IPS-15b (cell line): ENCODE data around the gene EPHA5.

Source experiments
- H3K27me3 ChIP-seq: one replicate; pipeline ENCODE4 v1.6.1; 2013; ENCODE audit warnings: low read length; ENCODE audit not compliant: control insufficient read depth, insufficient read depth
- H3K36me3 ChIP-seq: one replicate; pipeline ENCODE4 v1.6.1; 2013; ENCODE audit warnings: low read length; ENCODE audit not compliant: control insufficient read depth, insufficient read depth
- H3K4me1 ChIP-seq: one replicate; pipeline ENCODE4 v1.6.1; 2013; ENCODE audit warnings: mild to moderate bottlenecking, low read length; ENCODE audit not compliant: control insufficient read depth, insufficient read depth
- H3K4me3 ChIP-seq: one replicate; pipeline ENCODE4 v1.5.1; 2013; ENCODE audit warnings: low read depth, low read length
- H3K9ac ChIP-seq: one replicate; pipeline ENCODE4 v1.6.1; 2013; ENCODE audit warnings: low read depth, mild to moderate bottlenecking, low read length
- H3K9me3 ChIP-seq: one replicate; pipeline ENCODE4 v1.6.1; 2013; ENCODE audit warnings: mild to moderate bottlenecking, low read length; ENCODE audit not compliant: control insufficient read depth, insufficient read depth

Gene EPHA5

GRCh38 chr4:65617416-65617815 is 52.9 kb downstream of the EPHA5 start:
- H3K27me3 ChIP-seq, result no peaks in the 10 kb centered on the region
- H3K36me3 ChIP-seq, result no peaks in the 10 kb centered on the region
- no peaks in the 10 kb centered on the region for H3K4me1 ChIP-seq
- no peak overlapping the region for H3K9ac ChIP-seq
- no peak overlapping the region for H3K4me3 ChIP-seq
- no peaks in the 10 kb centered on the region for H3K9me3 ChIP-seq

GRCh38 chr4:65604515-65604914 is 65.8 kb downstream of the EPHA5 start:
- Histone ChIP-seq H3K4me3 (no peak overlapping the region), H3K9ac (no peak overlapping the region), H3K27me3 (no peaks in the 10 kb centered on the region), H3K36me3 (no peaks in the 10 kb centered on the region), H3K4me1 (no peaks in the 10 kb centered on the region), H3K9me3 (no peaks in the 10 kb centered on the region)

GRCh38 chr4:65600656-65601055 is 69.6 kb downstream of the EPHA5 start:
- Histone ChIP-seq H3K36me3 (no peaks in the 10 kb centered on the region), H3K4me3 (no peak overlapping the region), H3K9ac (no peak overlapping the region), H3K4me1 (no peaks in the 10 kb centered on the region), H3K27me3 (no peaks in the 10 kb centered on the region), H3K9me3 (no peaks in the 10 kb centered on the region)

GRCh38 chr4:65599340-65599739 is 70.9 kb downstream of the EPHA5 start:
- H3K27me3 ChIP-seq, result no peaks in the 10 kb centered on the region
- no peaks in the 10 kb centered on the region for H3K36me3 ChIP-seq
- H3K9ac ChIP-seq, result no peak overlapping the region

GRCh38 chr4:65597697-65598096 is 72.6 kb downstream of the EPHA5 start:
- Histone ChIP-seq H3K27me3 (no peaks in the 10 kb centered on the region), H3K4me3 (no peak overlapping the region), H3K4me1 (no peaks in the 10 kb centered on the region), H3K36me3 (no peaks in the 10 kb centered on the region), H3K9ac (no peak overlapping the region), H3K9me3 (no peaks in the 10 kb centered on the region)

More at GRCh38 chr4:65599340-65599739, 70.9 kb downstream of the EPHA5 start:
- H3K9me3 ChIP-seq, result no peaks in the 10 kb centered on the region
- H3K4me1 ChIP-seq, result no peaks in the 10 kb centered on the region
- no peak overlapping the region for H3K4me3 ChIP-seq

- Histone ChIP-seq H3K9ac (no peak overlapping the region), H3K36me3 (no peaks in the 10 kb centered on the region), H3K9me3 (no peaks in the 10 kb centered on the region), H3K4me1 (peaks cover 9% of the 10 kb centered on the region), H3K27me3 (no peaks in the 10 kb centered on the region), H3K4me3 (no peak overlapping the region)
Measured at GRCh38 chr4:65592089-65592488, 78.2 kb downstream of the EPHA5 start.

- Histone ChIP-seq H3K27me3 (no peaks in the 10 kb centered on the region), H3K4me3 (no peak overlapping the region), H3K9ac (no peak overlapping the region), H3K4me1 (peaks cover 9% of the 10 kb centered on the region), H3K9me3 (no peaks in the 10 kb centered on the region), H3K36me3 (no peaks in the 10 kb centered on the region)
Measured at GRCh38 chr4:65589921-65590320, 80.4 kb downstream of the EPHA5 start.

- H3K4me1 ChIP-seq, result peaks cover 9% of the 10 kb centered on the region
- H3K36me3 ChIP-seq, result no peaks in the 10 kb centered on the region
- no peak overlapping the region for H3K4me3 ChIP-seq
- H3K27me3 ChIP-seq, result no peaks in the 10 kb centered on the region
- H3K9ac ChIP-seq, result no peak overlapping the region
- no peaks in the 10 kb centered on the region for H3K9me3 ChIP-seq
Measured at GRCh38 chr4:65589331-65589730, 81.0 kb downstream of the EPHA5 start.

GRCh38 chr4:65580551-65580950 is 89.7 kb downstream of the EPHA5 start:
- Histone ChIP-seq H3K27me3 (no peaks in the 10 kb centered on the region), H3K36me3 (no peaks in the 10 kb centered on the region), H3K4me1 (peaks cover 4% of the 10 kb centered on the region), H3K9me3 (no peaks in the 10 kb centered on the region), H3K9ac (no peak overlapping the region), H3K4me3 (no peak overlapping the region)

GRCh38 chr4:65566473-65566872 is 103.8 kb downstream of the EPHA5 start:
- no peak overlapping the region for H3K9ac ChIP-seq

GRCh38 chr4:65561164-65561563 is 109.1 kb downstream of the EPHA5 start:
- no peaks in the 10 kb centered on the region for H3K9me3 ChIP-seq
- H3K4me3 ChIP-seq, result no peak overlapping the region
- no peaks in the 10 kb centered on the region for H3K36me3 ChIP-seq
- no peaks in the 10 kb centered on the region for H3K4me1 ChIP-seq
- H3K27me3 ChIP-seq, result no peaks in the 10 kb centered on the region
- no peak overlapping the region for H3K9ac ChIP-seq

More at GRCh38 chr4:65566473-65566872, 103.8 kb downstream of the EPHA5 start:
- no peaks in the 10 kb centered on the region for H3K27me3 ChIP-seq
- H3K36me3 ChIP-seq, result no peaks in the 10 kb centered on the region
- H3K4me1 ChIP-seq, result no peaks in the 10 kb centered on the region
- no peaks in the 10 kb centered on the region for H3K9me3 ChIP-seq
- H3K4me3 ChIP-seq, result no peak overlapping the region

- Histone ChIP-seq H3K4me3 (no peak overlapping the region), H3K9ac (no peak overlapping the region)
Measured at GRCh38 chr4:65559270-65559669, 111.0 kb downstream of the EPHA5 start.

GRCh38 chr4:65552057-65552456 is 118.2 kb downstream of the EPHA5 start:
- Histone ChIP-seq H3K4me3 (no peak overlapping the region), H3K9me3 (no peaks in the 10 kb centered on the region), H3K27me3 (no peaks in the 10 kb centered on the region), H3K36me3 (no peaks in the 10 kb centered on the region), H3K4me1 (no peaks in the 10 kb centered on the region), H3K9ac (no peak overlapping the region)

More at GRCh38 chr4:65559270-65559669, 111.0 kb downstream of the EPHA5 start:
- H3K27me3 ChIP-seq, result no peaks in the 10 kb centered on the region
- H3K36me3 ChIP-seq, result no peaks in the 10 kb centered on the region
- no peaks in the 10 kb centered on the region for H3K4me1 ChIP-seq
- no peaks in the 10 kb centered on the region for H3K9me3 ChIP-seq
